HEK293 (cell line): ENCODE data around the gene SENP7.
"Not testable (repeated sequence)": the region's sequence is repeated elsewhere in the genome, so short reads cannot be mapped to it uniquely, and the experiment has no call there.

ENCODE experiments used
- YY2 ChIP-seq: fragments of 450-650 bp; formaldehyde crosslinking; IDR thresholded peaks from 2 replicates; pipeline ENCODE4 v1.5.1; 2016; ENCODE audit warnings: missing biosample characterization, missing genetic modification characterization
- ZNF514 ChIP-seq: fragments of 450-650 bp; formaldehyde crosslinking; IDR thresholded peaks from 2 replicates; pipeline ENCODE4 v1.5.1; 2016; ENCODE audit warnings: missing biosample characterization, missing genetic modification characterization
- TF ChIP-seq, protein P1 (sequence below): fragments of 450-650 bp; formaldehyde crosslinking; IDR thresholded peaks from 2 replicates; pipeline ENCODE4 v1.5.1; 2016; ENCODE audit warnings: missing biosample characterization, missing genetic modification characterization

DNA sequence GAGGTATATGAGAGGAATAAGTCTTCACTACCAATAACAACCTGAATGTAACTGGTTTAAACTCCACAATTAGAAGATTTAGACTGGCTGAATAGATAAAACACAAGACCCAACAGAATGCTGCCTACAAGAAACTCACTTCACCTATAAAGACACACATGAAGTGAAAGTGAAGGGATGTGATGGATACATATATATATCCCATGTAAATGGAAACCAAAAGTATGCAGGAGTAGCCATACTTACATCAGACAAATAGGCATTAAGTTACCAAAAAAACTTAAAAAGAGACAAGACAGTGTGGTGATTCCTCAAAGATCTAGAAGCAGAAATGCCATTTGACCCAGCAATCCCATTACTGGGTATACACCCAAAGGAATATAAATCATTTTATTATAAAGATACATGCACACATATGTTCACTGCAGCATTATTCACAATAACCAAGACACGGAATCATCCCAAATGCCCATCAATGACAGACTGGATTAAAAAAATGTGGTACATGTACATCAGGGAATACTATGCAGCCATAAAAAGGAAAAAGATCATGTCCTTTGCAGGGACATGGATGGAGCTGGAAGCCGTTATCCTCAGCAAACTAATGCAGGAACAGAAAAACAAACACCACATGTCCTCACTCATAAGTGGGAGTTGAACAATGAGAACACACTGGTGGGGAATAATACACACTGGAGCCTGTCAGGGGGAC, 38.0 kb downstream of the SENP7 start:
- TF ChIP-seq ZNF514 (tag by site-specific recombination); YY2: not testable (repeated sequence)
- TF ChIP-seq, protein P1, sequence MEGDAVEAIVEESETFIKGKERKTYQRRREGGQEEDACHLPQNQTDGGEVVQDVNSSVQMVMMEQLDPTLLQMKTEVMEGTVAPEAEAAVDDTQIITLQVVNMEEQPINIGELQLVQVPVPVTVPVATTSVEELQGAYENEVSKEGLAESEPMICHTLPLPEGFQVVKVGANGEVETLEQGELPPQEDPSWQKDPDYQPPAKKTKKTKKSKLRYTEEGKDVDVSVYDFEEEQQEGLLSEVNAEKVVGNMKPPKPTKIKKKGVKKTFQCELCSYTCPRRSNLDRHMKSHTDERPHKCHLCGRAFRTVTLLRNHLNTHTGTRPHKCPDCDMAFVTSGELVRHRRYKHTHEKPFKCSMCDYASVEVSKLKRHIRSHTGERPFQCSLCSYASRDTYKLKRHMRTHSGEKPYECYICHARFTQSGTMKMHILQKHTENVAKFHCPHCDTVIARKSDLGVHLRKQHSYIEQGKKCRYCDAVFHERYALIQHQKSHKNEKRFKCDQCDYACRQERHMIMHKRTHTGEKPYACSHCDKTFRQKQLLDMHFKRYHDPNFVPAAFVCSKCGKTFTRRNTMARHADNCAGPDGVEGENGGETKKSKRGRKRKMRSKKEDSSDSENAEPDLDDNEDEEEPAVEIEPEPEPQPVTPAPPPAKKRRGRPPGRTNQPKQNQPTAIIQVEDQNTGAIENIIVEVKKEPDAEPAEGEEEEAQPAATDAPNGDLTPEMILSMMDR (tag by site-specific recombination) = not testable (repeated sequence)
